CD4-positive, alpha-beta memory T cell (primary cell): ENCODE data around the gene LGALS12. TPM values are rescaled to one million over a fixed set of nuclear protein-coding genes. Genes with fewer than 3 reads are reported as not detected.

ENCODE experiments used
- CTCF ChIA-PET: fragments of 350-600 bp; sonication (Branson Sonifier 250); formaldehyde crosslinking; loops from one replicate; lab custom pipeline; 2021; ENCODE audit warnings: inconsistent platforms; ENCODE audit not compliant: partially characterized antibody; lab: Charles Lee
- POLR2A ChIA-PET: fragments of 350-600 bp; sonication (Branson Sonifier 250); formaldehyde crosslinking; loops from one replicate; lab custom pipeline; 2021; ENCODE audit not compliant: partially characterized antibody; lab: Charles Lee
- DNase-seq, 5 donors: peaks; one replicate each; pipeline versions ENCODE4 v3.0.0 to v3.0.0-alpha.2; 2020 to 2022; ENCODE audit warnings: mixed read lengths in 1 of 5
- H3K27ac ChIP-seq: one replicate; pipeline ENCODE4 v1.7.0; 2013; ENCODE audit warnings: low read depth, low read length
- H3K27me3 ChIP-seq: 2 replicates; pipeline ENCODE4 v1.7.0; 2013; ENCODE audit warnings: mild to moderate bottlenecking, low read length, moderate library complexity; ENCODE audit not compliant: insufficient read depth
- H3K36me3 ChIP-seq: 2 replicates; pipeline ENCODE4 v1.7.0; 2013; ENCODE audit warnings: mild to moderate bottlenecking, low read length, moderate library complexity; ENCODE audit not compliant: insufficient read depth
- H3K4me1 ChIP-seq: 2 replicates; pipeline ENCODE4 v1.7.0; 2013; ENCODE audit warnings: mild to moderate bottlenecking, low read length, moderate library complexity; ENCODE audit not compliant: insufficient read depth
- H3K4me3 ChIP-seq, 2 donors: one replicate each; pipeline ENCODE4 v1.7.0; 2013; ENCODE audit warnings: low read length in 2 of 2, mild to moderate bottlenecking in 1 of 2
- H3K9me3 ChIP-seq, 2 donors: one replicate each; pipeline ENCODE4 v1.7.0; 2013; ENCODE audit warnings: low read length in 2 of 2, control low read depth in 1 of 2; ENCODE audit not compliant: control insufficient read depth in 1 of 2
- H3K27ac Mint-ChIP-seq, 7 donors: one replicate each; pipeline ENCODE4 v1.8.0; 2020 to 2021; ENCODE audit warnings: mixed read lengths in 7 of 7, mild to moderate bottlenecking in 6 of 7, inconsistent platforms in 3 of 7, moderate library complexity in 3 of 7
- H3K27me3 Mint-ChIP-seq, 2 donors: one replicate each; pipeline ENCODE4 v1.8.0; 2020 to 2021; ENCODE audit warnings: mixed read lengths in 2 of 2
- H3K36me3 Mint-ChIP-seq, 2 donors: one replicate each; pipeline ENCODE4 v1.8.0; 2020 to 2021; ENCODE audit warnings: mixed read lengths in 2 of 2, inconsistent platforms in 1 of 2, mild to moderate bottlenecking in 1 of 2
- H3K4me1 Mint-ChIP-seq, 4 donors: one replicate each; pipeline ENCODE4 v1.8.0; 2020 to 2021; ENCODE audit warnings: mixed read lengths in 4 of 4, mild to moderate bottlenecking in 1 of 4
- H3K4me3 Mint-ChIP-seq, 8 donors: one replicate each; pipeline ENCODE4 v1.8.0; 2020 to 2021; ENCODE audit warnings: mixed read lengths in 8 of 8, mild to moderate bottlenecking in 7 of 8, moderate library complexity in 6 of 8, inconsistent platforms in 3 of 8
- H3K9me3 Mint-ChIP-seq, 8 donors: one replicate each; pipeline ENCODE4 v1.8.0; 2020 to 2021; ENCODE audit warnings: mixed read lengths in 8 of 8, mild to moderate bottlenecking in 5 of 8, inconsistent platforms in 3 of 8, moderate library complexity in 1 of 8
- intact Hi-C: fragments of 100-400 bp; cut with micrococcal nuclease; formaldehyde crosslinking; loops from one replicate; pipeline ENCODE4 v1.15.1; 2023
- polyA plus RNA-seq, 2 donors: library from polyadenylated mRNA; unstranded; fragments of 300-500 nt; fragmentation: Illumina TruSeq; gene quantifications; one replicate each; pipeline ENCODE4 v1.2.3, GENCODE V29; 2021
- total RNA-seq, 2 experiments: library from RNA; stranded (reverse); gene quantifications; one replicate each; pipeline ENCODE4 v1.2.3, GENCODE V29; 2021

LGALS12 gene
- total and polyA plus RNA-seq, 4 experiments from 2014 or later = not detected

DNA sequence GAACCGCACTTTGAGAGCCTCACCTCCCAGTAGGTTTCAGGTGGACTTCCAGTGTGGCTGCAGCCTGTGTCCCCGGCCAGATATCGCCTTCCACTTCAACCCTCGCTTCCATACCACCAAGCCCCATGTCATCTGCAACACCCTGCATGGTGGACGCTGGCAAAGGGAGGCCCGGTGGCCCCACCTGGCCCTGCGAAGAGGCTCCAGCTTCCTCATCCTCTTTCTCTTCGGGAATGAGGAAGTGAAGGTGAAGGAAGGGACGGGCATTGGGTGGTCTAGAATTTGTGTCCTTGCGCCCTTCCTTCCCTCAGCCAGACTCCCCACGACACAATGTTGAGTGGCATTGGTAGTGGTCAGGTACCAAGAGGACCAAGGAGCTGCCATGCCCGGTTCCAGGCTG, 2.9 kb downstream of the LGALS12 start:
- POLR2A ChIA-PET = interaction anchor here (1.3 to 2.6 kb wide), 2 partner anchors 19 to 28 kb away, joined by 3 to 7 read pairs; partner anchors contain the start of gene PLAAT4
- no peaks in the 10 kb centered on the region for H3K27me3 Mint-ChIP-seq

DNA sequence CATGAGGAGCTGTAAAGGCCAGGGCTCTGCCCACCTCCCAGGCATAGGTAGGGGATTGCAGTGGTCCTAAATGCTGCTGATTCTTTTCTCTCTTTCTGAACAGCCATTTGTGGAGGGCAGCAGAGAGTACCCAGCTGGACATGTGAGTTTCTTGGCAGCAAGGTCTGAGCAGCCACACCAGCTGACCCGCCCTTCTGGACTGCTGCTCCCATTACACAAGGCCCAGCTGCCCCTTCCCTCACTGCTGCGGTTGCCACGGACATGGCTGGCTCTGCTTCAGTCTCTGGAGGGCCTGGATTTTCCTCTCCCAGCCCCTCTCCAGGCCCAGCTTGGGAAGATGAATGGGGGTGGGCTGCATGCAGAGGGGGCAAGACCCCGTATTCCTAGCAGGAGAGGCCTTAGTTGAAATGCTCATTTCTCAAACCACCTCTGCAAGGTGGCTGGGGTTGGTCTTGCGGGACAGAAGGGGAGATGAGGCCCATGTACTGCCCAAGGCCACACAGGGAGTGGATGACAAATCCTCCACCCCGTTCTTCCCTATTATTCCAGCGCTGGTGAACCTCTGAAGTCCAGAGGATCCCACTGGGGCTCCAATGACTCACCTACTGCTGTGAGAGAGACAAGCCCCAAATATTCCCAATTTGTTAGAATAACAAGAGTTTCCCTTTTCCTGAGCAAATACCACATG, 4.6 kb downstream of the LGALS12 start:
- Mint-ChIP-seq H3K4me3 (no peak overlapping the region), H3K27ac (no peak overlapping the region), H3K4me1 (peaks cover 0 to 8% (median 1%) of the 10 kb centered on the region in 4 donors), H3K27me3 (no peaks in the 10 kb centered on the region), H3K9me3 (no peaks in the 10 kb centered on the region), H3K36me3 (no peaks in the 10 kb centered on the region)
- no peak overlapping the region for H3K27ac ChIP-seq
- H3K36me3 ChIP-seq = no peaks in the 10 kb centered on the region
- H3K4me3 ChIP-seq = no peak overlapping the region
- DNase-seq = no peak
- H3K4me1 ChIP-seq = peaks cover 13% of the 10 kb centered on the region
- H3K27me3 ChIP-seq = no peaks in the 10 kb centered on the region
- ChIA-PET POLR2A (no interaction called here), CTCF (interaction anchor here (1.1 to 5.1 kb wide), 2 partner anchors 27 to 31 kb away, joined by 3 to 24 read pairs; no protein-coding TSS in a partner anchor)
- intact Hi-C loops = no loop called here
- no peaks in the 10 kb centered on the region for H3K9me3 ChIP-seq

More for the DNA sequence above, 2.9 kb downstream of the LGALS12 start:
- peaks cover 0 to 2% (median 0%) of the 10 kb centered on the region in 8 donors for H3K9me3 Mint-ChIP-seq
- H3K4me3 Mint-ChIP-seq = no peak overlapping the region
- H3K27me3 ChIP-seq = no peaks in the 10 kb centered on the region
- peaks cover 13% of the 10 kb centered on the region for H3K4me1 ChIP-seq
- intact Hi-C loops = no loop called here
- H3K27ac Mint-ChIP-seq = no peak overlapping the region
- no peaks in the 10 kb centered on the region for H3K36me3 Mint-ChIP-seq
- H3K36me3 ChIP-seq = no peaks in the 10 kb centered on the region
- no peak for DNase-seq
- no peaks in the 10 kb centered on the region for H3K9me3 ChIP-seq
- H3K4me3 ChIP-seq = no peak overlapping the region
- H3K4me1 Mint-ChIP-seq = peaks cover 0 to 8% (median 1%) of the 10 kb centered on the region in 4 donors
- CTCF ChIA-PET = interaction anchor here (1.5 to 5.1 kb wide), 5 partner anchors 10 to 150 kb away, joined by 3 to 24 read pairs (median 5); partner anchors contain the start of gene PLAAT4
- H3K27ac ChIP-seq = no peak overlapping the region

DNA sequence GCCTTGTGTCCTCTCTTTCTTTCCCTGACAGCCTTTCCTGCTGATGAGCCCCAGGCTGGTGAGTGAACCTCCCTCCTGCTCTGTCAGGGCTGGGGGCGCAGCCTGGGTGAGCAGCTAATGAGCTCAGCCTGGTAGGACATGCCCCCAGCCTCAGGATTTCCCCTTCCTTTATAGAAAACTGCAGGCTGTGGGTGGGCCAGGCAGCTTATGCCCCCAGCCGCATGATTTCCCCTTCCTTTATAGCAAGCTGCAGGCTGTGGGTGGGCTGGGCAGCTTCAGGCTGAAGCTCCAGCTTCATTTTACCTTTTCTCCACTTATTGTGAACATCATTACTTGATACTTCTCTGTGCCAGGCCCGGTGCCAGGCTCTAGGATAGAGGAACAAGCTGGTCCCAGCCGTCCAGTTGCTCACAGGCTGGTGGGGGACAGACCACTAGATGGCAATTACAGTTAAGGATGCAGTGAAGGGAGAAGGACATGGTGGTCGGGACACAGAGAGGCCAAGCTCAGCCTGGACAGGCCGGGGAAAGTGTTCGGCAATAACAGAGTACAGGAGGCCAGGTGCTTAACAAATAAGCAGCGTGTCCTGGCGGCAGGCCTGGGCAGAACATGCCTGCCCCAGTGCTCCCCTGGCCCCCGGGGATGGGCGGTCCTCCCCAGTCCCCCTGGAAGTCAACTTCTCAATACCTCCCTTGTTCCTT, 5.3 kb downstream of the LGALS12 start:
- Mint-ChIP-seq H3K4me3 (no peak overlapping the region), H3K27ac (peak overlapping the region in 1 of 7 donors; percentile 18), H3K36me3 (no peaks in the 10 kb centered on the region), H3K9me3 (no peaks in the 10 kb centered on the region), H3K4me1 (peaks cover 0 to 4% (median 1%) of the 10 kb centered on the region in 4 donors), H3K27me3 (no peaks in the 10 kb centered on the region)
- ChIA-PET POLR2A (no interaction called here), CTCF (interaction anchor here (0.6 kb wide), 1 partner anchor 122 kb away, joined by 3 read pairs; no protein-coding TSS in a partner anchor)
- peaks cover 8% of the 10 kb centered on the region for H3K4me1 ChIP-seq
- no peak overlapping the region for H3K27ac ChIP-seq
- intact Hi-C loops = no loop called here
- no peaks in the 10 kb centered on the region for H3K27me3 ChIP-seq
- H3K9me3 ChIP-seq = no peaks in the 10 kb centered on the region
- no peaks in the 10 kb centered on the region for H3K36me3 ChIP-seq
- H3K4me3 ChIP-seq = no peak overlapping the region
- no peak for DNase-seq

DNA sequence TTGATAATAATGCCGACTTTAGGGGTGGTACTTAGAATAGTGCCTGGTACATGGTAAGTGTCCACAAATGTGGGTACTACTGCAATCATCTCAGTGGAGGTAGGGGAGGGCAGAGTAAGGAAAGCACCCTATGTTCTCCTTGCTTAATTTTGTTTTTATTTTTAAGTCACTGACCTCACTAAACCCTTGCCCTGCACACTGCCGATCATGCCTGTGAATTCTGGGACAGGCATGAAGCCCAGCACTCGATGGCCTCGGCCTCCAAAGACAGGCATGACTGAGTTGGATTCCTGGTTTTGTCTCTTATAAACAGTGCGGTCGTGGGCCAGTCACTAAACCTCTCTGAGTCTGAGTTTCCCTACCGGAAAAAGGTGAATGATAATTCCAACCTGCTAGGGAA, 6.9 kb downstream of the LGALS12 start:
- no peak overlapping the region for H3K27ac ChIP-seq
- no peaks in the 10 kb centered on the region for H3K27me3 ChIP-seq
- Mint-ChIP-seq H3K27ac (no peak overlapping the region), H3K4me3 (no peak overlapping the region), H3K36me3 (no peaks in the 10 kb centered on the region), H3K27me3 (no peaks in the 10 kb centered on the region), H3K9me3 (no peaks in the 10 kb centered on the region), H3K4me1 (peaks cover 2 to 12% (median 5%) of the 10 kb centered on the region in 4 donors)
- no peaks in the 10 kb centered on the region for H3K36me3 ChIP-seq
- no peaks in the 10 kb centered on the region for H3K9me3 ChIP-seq
- DNase-seq = no peak
- peaks cover 3% of the 10 kb centered on the region for H3K4me1 ChIP-seq
- intact Hi-C loops = no loop called here
- POLR2A ChIA-PET = no interaction called here
- CTCF ChIA-PET = no interaction called here
- H3K4me3 ChIP-seq = no peak overlapping the region

DNA sequence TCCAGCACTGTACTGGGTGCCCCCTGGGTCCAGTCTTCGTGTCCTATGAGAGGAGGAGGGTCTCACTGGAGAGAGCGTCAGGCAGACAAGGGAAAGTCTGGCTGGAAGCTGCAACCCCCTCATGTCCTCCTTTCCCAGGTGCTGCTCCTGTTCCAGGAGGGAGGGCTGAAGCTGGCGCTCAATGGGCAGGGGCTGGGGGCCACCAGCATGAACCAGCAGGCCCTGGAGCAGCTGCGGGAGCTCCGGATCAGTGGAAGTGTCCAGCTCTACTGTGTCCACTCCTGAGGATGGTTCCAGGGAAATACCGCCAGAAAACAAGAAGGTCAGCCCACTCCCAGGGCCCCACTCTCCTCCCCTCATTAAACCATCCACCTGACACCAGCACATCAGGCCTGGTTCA, 10.2 kb downstream of the LGALS12 start:
- Mint-ChIP-seq H3K9me3 (no peaks in the 10 kb centered on the region), H3K4me3 (no peak overlapping the region), H3K4me1 (peaks cover 18 to 35% (median 25%) of the 10 kb centered on the region in 4 donors), H3K36me3 (no peaks in the 10 kb centered on the region), H3K27me3 (no peaks in the 10 kb centered on the region), H3K27ac (no peak overlapping the region)
- Histone ChIP-seq H3K27ac (no peak overlapping the region), H3K9me3 (no peaks in the 10 kb centered on the region), H3K36me3 (no peaks in the 10 kb centered on the region), H3K4me3 (no peak overlapping the region), H3K27me3 (no peaks in the 10 kb centered on the region), H3K4me1 (peaks cover 18% of the 10 kb centered on the region)
- DNase-seq = no peak
- POLR2A ChIA-PET = interaction anchor here (0.7 to 8.7 kb wide), 2 partner anchors 19 to 35 kb away, joined by 3 to 101 read pairs; partner anchors contain the start of gene PLAAT4
- intact Hi-C loops = no loop called here
- CTCF ChIA-PET = interaction anchor here (1.3 to 1.4 kb wide), 3 partner anchors 21 to 37 kb away, joined by 3 to 5 read pairs (median 3); partner anchors contain the start of gene PLAAT4

DNA sequence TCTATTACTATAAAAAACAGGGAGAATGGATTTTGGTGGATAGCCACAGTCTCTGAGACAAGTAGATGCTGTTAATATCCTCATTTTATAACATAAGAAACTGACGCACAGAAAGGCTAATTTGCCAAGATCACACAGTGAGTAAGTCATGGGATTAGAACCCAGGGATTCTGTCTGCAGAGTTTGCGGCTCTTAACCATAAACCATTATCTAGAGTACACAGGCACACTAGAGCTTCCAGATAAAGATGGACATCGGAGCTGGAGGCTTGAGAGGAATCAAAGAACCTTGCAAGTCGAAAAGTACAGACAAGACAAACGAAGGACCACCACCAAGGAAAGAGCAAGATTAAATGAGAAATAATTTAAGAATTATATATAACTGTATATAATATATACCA, 11.3 kb downstream of the LGALS12 start:
- peak overlapping the region in 2 of 8 donors; percentile 35 to 47 for H3K4me3 Mint-ChIP-seq
- Histone ChIP-seq H3K27me3 (no peaks in the 10 kb centered on the region), H3K4me1 (peaks cover 18% of the 10 kb centered on the region), H3K27ac (no peak overlapping the region), H3K4me3 (no peak overlapping the region), H3K36me3 (no peaks in the 10 kb centered on the region), H3K9me3 (no peaks in the 10 kb centered on the region)
- no peak for DNase-seq
- no peaks in the 10 kb centered on the region for H3K36me3 Mint-ChIP-seq
- H3K9me3 Mint-ChIP-seq = no peaks in the 10 kb centered on the region
- no peaks in the 10 kb centered on the region for H3K27me3 Mint-ChIP-seq
- ChIA-PET CTCF (interaction anchor here (1.2 to 1.4 kb wide), 3 partner anchors 13 to 38 kb away, joined by 3 to 5 read pairs (median 3); partner anchors contain the start of gene PLAAT4), POLR2A (interaction anchor here (1.0 to 8.7 kb wide), 2 partner anchors 18 to 28 kb away, joined by 3 to 101 read pairs; partner anchors contain the start of gene PLAAT4)
- peak overlapping the region in 4 of 7 donors; percentile 6 to 81 (median 15) for H3K27ac Mint-ChIP-seq
- H3K4me1 Mint-ChIP-seq = peaks cover 18 to 35% (median 26%) of the 10 kb centered on the region in 4 donors
- intact Hi-C loops = no loop called here
